Esophagus squamous epithelium (tissue), 5 donors: Measurements from ENCODE around the gene PGS1. TPM values are rescaled to one million over a fixed set of nuclear protein-coding genes. Genes with fewer than 3 reads are reported as not detected.

ENCODE experiments used
- DNase-seq: peaks from one replicate; lab custom pipeline; 2025; lab: John Stamatoyannopoulos, UW
- H3K27ac ChIP-seq, 4 donors: fragments of 200-600 bp; sonication (generic); one replicate each; pipeline ENCODE4 v1.5.1; 2016 to 2019; ENCODE audit warnings: mild to moderate bottlenecking in 1 of 4
- H3K27me3 ChIP-seq, 4 donors: fragments of 200-600 bp; sonication (generic); 1 replicate in 3 of 4; 2 replicates in 1 of 4; pipeline versions ENCODE4 v1.5.1 to v1.6.0; 2017 to 2021; ENCODE audit warnings: antibody characterized with exemption in 1 of 4
- H3K36me3 ChIP-seq, 3 donors: fragments of 200-600 bp; sonication (generic); one replicate each; pipeline ENCODE4 v1.5.1; 2016 to 2019
- H3K4me1 ChIP-seq, 3 donors: fragments of 200-600 bp; sonication (generic); one replicate each; pipeline ENCODE4 v1.5.1; 2017 to 2019
- H3K4me3 ChIP-seq, 4 donors: fragments of 200-600 bp; sonication (generic); 1 replicate in 3 of 4; 2 replicates in 1 of 4; pipeline ENCODE4 v1.5.1; 2016 to 2019; ENCODE audit warnings: mild to moderate bottlenecking in 2 of 4, moderate library complexity in 1 of 4
- H3K9me3 ChIP-seq, 3 donors: fragments of 200-600 bp; sonication (generic); one replicate each; pipeline ENCODE4 v1.5.1; 2016 to 2019
- POLR2A ChIP-seq, 4 donors: fragments of 450-650 bp; IDR thresholded peaks; one replicate each; pipeline ENCODE4 v1.6.1; 2017; ENCODE audit warnings: antibody characterized with exemption in 4 of 4, mild to moderate bottlenecking in 4 of 4, moderate library complexity in 3 of 4
- WGBS, 2 donors: methylation state at CpG; one replicate each; pipeline ENCODE4 v1.1.5; 2018; 5-methylcytosine and 5-hydroxymethylcytosine counted together
- intact Hi-C: fragments of 100-400 bp; cut with DNase I; formaldehyde crosslinking; loops from one replicate; pipeline ENCODE4 v1.15.0; 2022
- total RNA-seq, 4 donors: library from RNA; depleted of rRNA; stranded (reverse); fragments of >200 nt; gene quantifications; one replicate each; pipeline ENCODE4 v1.1.0, GENCODE V29; 2016
- TF ChIP-seq, protein P1 (sequence below), 6 experiments: fragments of 450-650 bp in 4 of 6; fragments of 200-600 bp in 2 of 6; sonication (generic) in 2 of 6; IDR thresholded peaks; one replicate each; pipeline ENCODE4 v1.5.1; 2016 to 2019; ENCODE audit warnings: antibody characterized with exemption in 6 of 6, mild to moderate bottlenecking in 4 of 6, moderate library complexity in 4 of 6
- donor health status: DM: yes; HTN: yes; CAD: no.

The PGS1 gene
- total RNA-seq, 4 donors from 2014 or later, result 18.6 to 32.4 (median 23.0) TPM

DNA sequence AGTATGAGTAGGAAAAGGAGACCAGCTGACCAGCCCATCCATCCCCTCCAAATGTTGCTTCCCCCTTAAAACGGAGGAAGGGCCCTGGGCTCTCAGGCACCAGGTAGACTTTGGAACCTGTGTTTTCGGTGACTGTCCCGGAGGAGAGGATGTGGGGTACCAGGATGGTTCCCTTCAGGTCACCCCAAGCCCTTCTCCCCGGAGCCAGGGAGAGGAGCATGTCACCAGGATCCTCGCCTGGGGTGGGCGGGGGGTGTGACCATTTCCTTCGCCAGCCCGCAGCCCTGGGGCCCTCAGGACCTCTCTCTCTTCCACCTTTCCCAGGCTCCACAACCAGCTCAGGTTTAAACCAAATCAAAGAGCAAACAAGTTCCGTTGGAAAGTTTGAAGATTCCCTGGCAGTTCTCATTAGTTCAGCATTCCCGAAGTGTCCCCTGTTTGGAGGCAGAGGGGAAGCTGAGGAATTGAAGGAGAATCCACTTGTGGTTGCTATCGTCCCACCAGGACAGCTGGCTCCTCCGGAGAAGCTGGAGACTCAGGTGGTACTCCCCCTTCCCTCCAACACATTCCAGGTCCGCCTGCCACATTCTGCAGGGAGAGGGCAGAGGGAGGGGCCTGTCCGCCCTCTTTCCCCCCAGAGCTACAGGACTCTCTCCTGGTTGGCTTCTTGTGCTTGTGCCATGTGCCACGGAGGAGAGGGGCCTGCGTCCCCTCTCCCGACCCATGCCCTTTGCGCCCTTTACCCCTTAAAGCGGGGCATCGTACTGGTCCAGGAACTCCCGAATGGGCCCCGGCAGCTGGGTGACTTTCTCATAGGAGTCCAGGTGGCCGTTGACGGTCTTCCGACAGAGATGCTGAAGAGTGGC is 20.5 kb upstream of the PGS1 start:
- 7 to 16% methylated on average over 5 to 13 of the region's 25 CpGs for WGBS, 2 donors
- intact Hi-C loops, result no loop called here

DNA sequence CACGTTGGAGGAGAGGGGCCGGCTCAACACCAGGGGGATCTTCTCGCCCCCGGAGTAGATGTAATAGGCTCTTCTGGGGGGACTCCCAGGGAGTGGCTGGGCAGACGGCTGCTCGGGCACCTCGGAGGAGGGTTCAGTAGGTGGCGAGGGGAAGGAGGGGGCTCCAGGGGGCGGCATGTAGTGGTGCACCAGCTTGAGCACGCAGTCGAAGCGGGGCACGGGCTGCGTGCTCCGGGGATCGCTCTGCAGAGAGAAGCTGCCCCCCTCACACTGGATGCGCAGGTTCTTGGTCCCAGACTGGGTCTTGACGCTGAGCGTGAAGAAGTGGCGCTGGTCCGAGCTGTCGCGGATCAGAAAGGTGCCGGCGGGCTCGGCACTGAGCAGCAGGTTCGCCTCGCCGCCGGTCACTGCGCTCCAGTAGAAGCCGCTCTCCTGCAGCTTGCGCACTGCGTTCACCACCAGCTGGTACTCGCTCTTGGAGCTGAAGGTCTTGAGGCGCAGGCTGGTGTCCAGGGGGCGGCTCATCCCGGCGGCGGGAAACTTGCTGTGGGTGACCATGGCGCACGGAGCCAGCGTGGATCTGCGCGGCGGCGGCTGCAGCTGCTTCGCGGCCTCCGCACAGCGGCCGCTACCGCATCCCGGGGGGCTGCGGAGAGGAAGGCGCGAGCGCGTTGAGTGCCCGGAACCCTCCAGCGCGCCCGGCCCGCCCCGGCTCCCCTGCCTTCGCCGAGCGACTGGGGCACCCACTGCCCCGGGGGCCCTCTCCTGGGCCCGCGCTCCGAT is 19.7 kb upstream of the PGS1 start:
- Histone ChIP-seq H3K27ac (peak overlapping the region; percentile 81 to 96 (median 94)), H3K27me3 (peaks cover 0 to 40% (median 0%) of the 10 kb centered on the region in 4 donors), H3K36me3 (peaks cover 3 to 7% (median 6%) of the 10 kb centered on the region in 3 donors), H3K4me1 (peaks cover 30 to 74% (median 53%) of the 10 kb centered on the region in 3 donors), H3K4me3 (peak overlapping the region; percentile 47 to 98 (median 74)), H3K9me3 (no peaks in the 10 kb centered on the region)
- WGBS, 2 donors, result 31% methylated on average over 18 of the region's 72 CpGs; no CpG with 5 or more reads in 1 of the 2 donors
- intact Hi-C loops, result no loop called here
- DNase-seq, result no peak
- TF ChIP-seq, protein P1, sequence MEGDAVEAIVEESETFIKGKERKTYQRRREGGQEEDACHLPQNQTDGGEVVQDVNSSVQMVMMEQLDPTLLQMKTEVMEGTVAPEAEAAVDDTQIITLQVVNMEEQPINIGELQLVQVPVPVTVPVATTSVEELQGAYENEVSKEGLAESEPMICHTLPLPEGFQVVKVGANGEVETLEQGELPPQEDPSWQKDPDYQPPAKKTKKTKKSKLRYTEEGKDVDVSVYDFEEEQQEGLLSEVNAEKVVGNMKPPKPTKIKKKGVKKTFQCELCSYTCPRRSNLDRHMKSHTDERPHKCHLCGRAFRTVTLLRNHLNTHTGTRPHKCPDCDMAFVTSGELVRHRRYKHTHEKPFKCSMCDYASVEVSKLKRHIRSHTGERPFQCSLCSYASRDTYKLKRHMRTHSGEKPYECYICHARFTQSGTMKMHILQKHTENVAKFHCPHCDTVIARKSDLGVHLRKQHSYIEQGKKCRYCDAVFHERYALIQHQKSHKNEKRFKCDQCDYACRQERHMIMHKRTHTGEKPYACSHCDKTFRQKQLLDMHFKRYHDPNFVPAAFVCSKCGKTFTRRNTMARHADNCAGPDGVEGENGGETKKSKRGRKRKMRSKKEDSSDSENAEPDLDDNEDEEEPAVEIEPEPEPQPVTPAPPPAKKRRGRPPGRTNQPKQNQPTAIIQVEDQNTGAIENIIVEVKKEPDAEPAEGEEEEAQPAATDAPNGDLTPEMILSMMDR (IDR thresholded peaks at IDR 0.05), result no peak
- no peak for TF ChIP-seq POLR2A (IDR thresholded peaks at IDR 0.05)

More for the DNA sequence above, 20.5 kb upstream of the PGS1 start:
- Histone ChIP-seq H3K27me3 (peaks cover 0 to 32% (median 0%) of the 10 kb centered on the region in 4 donors), H3K9me3 (no peaks in the 10 kb centered on the region), H3K4me1 (peaks cover 37 to 82% (median 61%) of the 10 kb centered on the region in 3 donors), H3K27ac (peak overlapping the region; percentile 81 to 96 (median 94)), H3K36me3 (peaks cover 3 to 7% (median 6%) of the 10 kb centered on the region in 3 donors), H3K4me3 (peak overlapping the region; percentile 47 to 98 (median 74))
- DNase-seq, result no peak
- TF ChIP-seq, protein P1 (IDR thresholded peaks at IDR 0.05), result no peak
- no peak for TF ChIP-seq POLR2A (IDR thresholded peaks at IDR 0.05)

DNA sequence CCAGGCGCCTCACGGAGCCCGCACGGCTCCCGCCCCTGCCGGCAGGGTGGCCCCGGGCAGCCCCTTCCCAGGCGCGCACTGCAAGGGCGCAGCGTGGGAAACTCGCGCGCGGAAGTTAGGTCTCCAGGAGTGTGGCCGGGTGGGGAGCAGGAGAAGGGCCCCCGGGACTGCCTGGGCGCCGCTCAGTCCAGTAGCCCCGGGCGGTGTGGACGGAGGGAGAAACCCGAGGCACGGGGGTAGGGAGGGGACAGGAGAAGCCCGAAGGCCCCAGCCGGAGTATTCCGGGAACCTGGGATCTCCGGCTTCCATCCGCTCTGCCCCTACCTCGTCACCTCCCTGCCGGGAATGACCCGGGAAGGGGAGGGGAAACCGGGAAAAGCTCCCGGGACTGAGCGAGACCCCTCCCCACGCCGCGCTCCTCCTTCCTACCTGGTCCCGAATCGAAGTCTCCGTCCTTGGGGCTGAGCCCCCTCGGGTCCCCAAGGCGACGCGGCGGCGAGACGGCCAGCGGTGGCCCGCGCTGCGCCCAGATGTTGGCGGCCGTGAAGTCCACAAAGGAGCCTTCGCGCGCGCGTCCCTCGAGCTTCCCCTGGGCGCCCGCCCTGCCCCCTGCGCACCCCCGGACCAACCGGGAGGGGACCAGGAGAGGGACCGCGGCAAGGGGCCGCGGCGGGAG is 19.0 kb upstream of the PGS1 start:
- no peak for DNase-seq
- 0% methylated on average over 1 of the region's 70 CpGs; no CpG with 5 or more reads in 1 of the 2 donors for WGBS, 2 donors
- Histone ChIP-seq H3K27me3 (peaks cover 0 to 46% (median 0%) of the 10 kb centered on the region in 4 donors), H3K4me3 (peak overlapping the region; percentile 47 to 98 (median 74)), H3K4me1 (peaks cover 28 to 66% (median 50%) of the 10 kb centered on the region in 3 donors), H3K27ac (peak overlapping the region; percentile 81 to 96 (median 94)), H3K9me3 (no peaks in the 10 kb centered on the region), H3K36me3 (peaks cover 3 to 7% (median 6%) of the 10 kb centered on the region in 3 donors)
- TF ChIP-seq POLR2A (IDR thresholded peaks at IDR 0.05), result no peak
- TF ChIP-seq, protein P1 (IDR thresholded peaks at IDR 0.05), result peak in 2 of 6 experiments; percentile 6 to 29
- intact Hi-C loops, result no loop called here

DNA sequence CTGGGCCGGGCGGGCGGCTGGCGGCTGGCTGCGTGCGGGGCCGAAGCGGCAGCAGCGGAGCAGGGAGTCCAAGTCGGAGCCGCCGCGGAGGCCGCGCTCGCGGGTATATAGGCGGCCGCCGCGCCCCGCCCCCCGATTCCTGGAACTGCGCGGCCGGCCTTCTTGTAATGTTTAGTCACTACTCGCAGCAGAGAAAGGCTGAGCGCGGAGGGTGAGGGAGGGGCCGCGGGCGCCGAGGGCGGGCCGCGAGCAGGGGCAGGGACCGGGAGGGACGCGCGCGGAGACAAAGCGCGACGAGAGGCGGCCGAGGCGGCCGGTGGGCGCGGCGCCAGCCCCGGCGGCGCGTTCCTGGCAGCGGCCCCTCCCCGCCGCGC is 18.5 kb upstream of the PGS1 start, which contains the start of gene SOCS3:
SOCS3 (minus strand) TSS at position 81 of the 374 bp plus-strand sequence. CDS start 982 bp downstream, outside the sequence.
- peaks cover 28 to 61% (median 49%) of the 10 kb centered on the region in 3 donors for H3K4me1 ChIP-seq
- H3K36me3 ChIP-seq, result peaks cover 3 to 7% (median 6%) of the 10 kb centered on the region in 3 donors
- DNase-seq, result peak; percentile 79
- peak in 3 of 4 donors; percentile 82 to 99 (median 98) for TF ChIP-seq POLR2A (IDR thresholded peaks at IDR 0.05)
- TF ChIP-seq, protein P1 (IDR thresholded peaks at IDR 0.05), result peak in 1 of 6 experiments; percentile 20
- WGBS, 2 donors, result 1% methylated on average over 17 of the region's 59 CpGs; no CpG with 5 or more reads in 1 of the 2 donors
- no peaks in the 10 kb centered on the region for H3K9me3 ChIP-seq
- peak within 1 kb of the TSS; percentile 81 to 96 (median 94) for H3K27ac ChIP-seq
- H3K27me3 ChIP-seq, result peaks cover 0 to 51% (median 0%) of the 10 kb centered on the region in 4 donors
- peak within 1 kb of the TSS; percentile 47 to 98 (median 74) for H3K4me3 ChIP-seq
- intact Hi-C loops, result loop anchor here (5.0 kb wide), 1 partner anchor 57 kb away; no protein-coding TSS in a partner anchor
